Skeletal muscle satellite cell (primary cell): ENCODE results near the gene AGFG2.

Experiments
- H3K27me3 ChIP-seq: 2 replicates; pipeline ENCODE4 v1.7.0; 2013; ENCODE audit warnings: low read length; ENCODE audit not compliant: control insufficient read depth, insufficient read depth
- H3K36me3 ChIP-seq: 2 replicates; pipeline ENCODE4 v1.7.0; 2013; ENCODE audit warnings: mild to moderate bottlenecking, control low read depth, low read length; ENCODE audit not compliant: insufficient read depth
- H3K4me1 ChIP-seq: 2 replicates; pipeline ENCODE4 v1.7.0; 2013; ENCODE audit warnings: low read length; ENCODE audit not compliant: control insufficient read depth, insufficient read depth
- H3K4me2 ChIP-seq: 2 replicates; pipeline ENCODE4 v1.7.0; 2013; ENCODE audit warnings: mild to moderate bottlenecking, low read length
- H3K4me3 ChIP-seq: 2 replicates; pipeline ENCODE4 v1.7.0; 2013; ENCODE audit warnings: low read length
- H3K9ac ChIP-seq: 2 replicates; pipeline ENCODE4 v1.7.0; 2013; ENCODE audit warnings: mild to moderate bottlenecking, low read depth, low read length, moderate library complexity
- H3K9me3 ChIP-seq: replicated peaks from 2 replicates; pipeline ENCODE4 v1.7.0; 2013; ENCODE audit warnings: mild to moderate bottlenecking, control low read depth, low read length

AGFG2 gene

DNA sequence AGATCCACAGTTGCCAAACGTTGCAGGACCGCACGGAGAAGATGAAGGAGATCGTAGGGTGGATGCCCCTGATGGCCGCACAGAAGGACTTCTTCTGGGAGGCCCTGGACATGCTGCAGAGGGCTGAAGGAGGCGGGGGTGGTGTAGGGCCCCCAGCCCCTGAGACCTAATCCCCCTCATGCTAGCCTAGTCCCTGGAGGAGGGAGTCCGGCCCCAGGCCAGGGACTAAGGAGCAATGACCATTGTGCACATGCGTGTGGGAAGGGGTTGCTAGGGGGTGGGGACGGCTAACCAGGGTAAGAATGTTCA is 61.7 kb downstream of the AGFG2 start:
- no peak overlapping the region for H3K4me3 ChIP-seq
- peaks cover 30% of the 10 kb centered on the region for H3K4me1 ChIP-seq
- no peaks in the 10 kb centered on the region for H3K27me3 ChIP-seq
- no peaks in the 10 kb centered on the region for H3K9me3 ChIP-seq
- no peaks in the 10 kb centered on the region for H3K36me3 ChIP-seq
- H3K4me2 ChIP-seq, result no peak overlapping the region
- H3K9ac ChIP-seq, result no peak overlapping the region

DNA sequence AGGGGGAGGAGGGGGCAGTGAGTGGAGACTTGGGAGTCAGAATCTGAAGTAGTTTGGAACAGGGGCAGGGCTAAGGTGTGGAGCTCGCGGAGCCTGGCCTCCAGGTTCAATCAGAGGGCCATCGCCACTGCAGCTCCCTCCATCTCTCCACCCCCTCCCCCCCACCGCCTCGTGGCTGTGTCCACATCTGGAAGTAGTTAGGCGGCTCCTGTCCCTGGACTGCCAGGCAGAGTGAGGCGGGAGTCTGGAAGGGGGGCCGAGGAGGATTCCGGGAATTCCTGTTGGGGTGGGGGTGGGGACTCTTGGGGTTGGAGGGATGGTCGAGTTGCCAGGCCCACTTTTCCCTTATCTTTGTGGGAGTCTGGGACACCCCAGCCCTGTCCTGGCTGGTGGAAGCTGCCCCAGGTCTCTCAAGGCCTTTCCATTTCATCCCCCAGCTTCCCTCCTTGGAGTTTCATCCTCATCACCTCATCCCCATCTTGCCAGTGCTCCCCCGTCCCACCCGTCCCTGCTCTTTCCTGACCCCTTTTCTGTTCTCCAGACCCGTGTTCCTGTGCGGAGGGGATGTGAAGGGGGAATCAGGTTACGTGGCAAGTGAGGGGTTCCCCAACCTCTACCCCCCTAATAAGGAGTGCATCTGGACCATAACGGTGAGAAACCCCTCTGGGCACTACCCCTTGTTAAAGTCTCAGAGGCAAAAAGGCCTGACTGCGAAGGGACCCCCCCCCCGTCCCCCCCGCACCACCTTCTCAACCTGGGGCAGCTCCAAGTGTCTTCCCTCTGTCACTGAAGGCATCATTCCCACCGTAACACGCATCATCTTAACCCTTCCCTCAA is 64.1 kb downstream of the AGFG2 start:
- Histone ChIP-seq H3K36me3 (peaks cover 3% of the 10 kb centered on the region), H3K4me2 (peak overlapping the region; percentile 99), H3K27me3 (no peaks in the 10 kb centered on the region), H3K9ac (peak overlapping the region; percentile 65), H3K9me3 (no peaks in the 10 kb centered on the region), H3K4me3 (peak overlapping the region; percentile 95), H3K4me1 (peaks cover 37% of the 10 kb centered on the region)

DNA sequence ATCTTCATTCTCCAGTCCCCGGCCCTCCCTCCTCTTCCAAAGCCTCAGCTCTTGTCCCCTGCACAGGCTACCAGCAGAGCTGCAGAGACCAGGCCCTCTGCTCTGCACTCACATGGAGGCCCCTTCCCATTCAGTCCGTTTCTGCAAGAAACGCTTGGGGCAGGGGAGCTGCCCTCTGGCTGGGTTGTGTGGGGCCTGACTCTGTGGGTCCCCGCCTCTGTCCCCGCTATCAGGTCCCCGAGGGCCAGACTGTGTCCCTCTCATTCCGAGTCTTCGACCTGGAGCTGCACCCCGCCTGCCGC is 64.7 kb downstream of the AGFG2 start:
- H3K9me3 ChIP-seq, result no peaks in the 10 kb centered on the region
- peak overlapping the region; percentile 95 for H3K4me3 ChIP-seq
- peaks cover 3% of the 10 kb centered on the region for H3K36me3 ChIP-seq
- H3K27me3 ChIP-seq, result no peaks in the 10 kb centered on the region
- peak overlapping the region; percentile 99 for H3K4me2 ChIP-seq
- H3K4me1 ChIP-seq, result peaks cover 37% of the 10 kb centered on the region
- H3K9ac ChIP-seq, result peak overlapping the region; percentile 65

DNA sequence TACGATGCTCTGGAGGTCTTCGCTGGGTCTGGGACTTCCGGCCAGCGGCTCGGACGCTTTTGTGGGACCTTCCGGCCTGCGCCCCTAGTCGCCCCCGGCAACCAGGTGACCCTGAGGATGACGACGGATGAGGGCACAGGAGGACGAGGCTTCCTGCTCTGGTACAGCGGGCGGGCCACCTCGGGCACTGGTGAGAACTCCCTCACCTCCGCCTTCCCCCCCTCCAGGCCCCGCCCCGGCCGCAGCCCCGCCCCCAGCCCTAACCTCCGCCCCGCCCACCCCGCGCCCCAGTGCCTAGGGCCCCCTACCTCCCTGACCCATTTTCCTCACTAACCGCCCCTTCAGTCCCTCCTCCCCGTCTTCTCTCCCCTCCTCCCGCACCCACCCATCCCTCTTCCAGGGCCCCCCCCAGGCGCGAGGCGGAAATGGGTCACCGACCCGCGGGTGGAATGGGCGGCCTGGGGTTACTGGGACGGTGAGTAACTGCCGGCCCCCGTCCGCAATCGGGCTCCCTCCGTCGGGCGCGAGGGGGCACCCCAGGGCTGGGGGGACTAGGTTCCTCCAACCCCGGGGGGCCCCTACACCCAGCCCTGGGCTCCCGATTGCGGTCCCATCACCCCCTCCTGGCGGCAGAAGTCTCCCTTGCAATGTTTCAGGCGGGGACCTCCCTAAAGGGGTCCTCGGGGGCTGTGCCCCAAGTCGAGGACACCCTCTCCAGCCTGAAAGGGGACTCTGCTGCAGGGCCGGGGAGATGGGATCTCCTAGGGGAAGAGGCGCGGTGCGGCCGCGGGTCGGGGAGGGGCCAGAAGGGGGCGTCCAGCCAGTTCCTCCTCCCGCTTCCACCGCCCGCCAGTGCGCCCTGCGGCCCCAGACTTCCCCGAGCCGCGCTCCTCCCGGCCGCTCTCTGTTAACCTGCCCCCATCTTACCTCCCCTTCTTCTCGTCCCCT is 65.3 kb downstream of the AGFG2 start:
- Histone ChIP-seq H3K9me3 (no peaks in the 10 kb centered on the region), H3K36me3 (peaks cover 3% of the 10 kb centered on the region), H3K27me3 (no peaks in the 10 kb centered on the region), H3K4me3 (peak overlapping the region; percentile 95), H3K4me2 (peak overlapping the region; percentile 99), H3K4me1 (peaks cover 37% of the 10 kb centered on the region), H3K9ac (peak overlapping the region; percentile 82)

DNA sequence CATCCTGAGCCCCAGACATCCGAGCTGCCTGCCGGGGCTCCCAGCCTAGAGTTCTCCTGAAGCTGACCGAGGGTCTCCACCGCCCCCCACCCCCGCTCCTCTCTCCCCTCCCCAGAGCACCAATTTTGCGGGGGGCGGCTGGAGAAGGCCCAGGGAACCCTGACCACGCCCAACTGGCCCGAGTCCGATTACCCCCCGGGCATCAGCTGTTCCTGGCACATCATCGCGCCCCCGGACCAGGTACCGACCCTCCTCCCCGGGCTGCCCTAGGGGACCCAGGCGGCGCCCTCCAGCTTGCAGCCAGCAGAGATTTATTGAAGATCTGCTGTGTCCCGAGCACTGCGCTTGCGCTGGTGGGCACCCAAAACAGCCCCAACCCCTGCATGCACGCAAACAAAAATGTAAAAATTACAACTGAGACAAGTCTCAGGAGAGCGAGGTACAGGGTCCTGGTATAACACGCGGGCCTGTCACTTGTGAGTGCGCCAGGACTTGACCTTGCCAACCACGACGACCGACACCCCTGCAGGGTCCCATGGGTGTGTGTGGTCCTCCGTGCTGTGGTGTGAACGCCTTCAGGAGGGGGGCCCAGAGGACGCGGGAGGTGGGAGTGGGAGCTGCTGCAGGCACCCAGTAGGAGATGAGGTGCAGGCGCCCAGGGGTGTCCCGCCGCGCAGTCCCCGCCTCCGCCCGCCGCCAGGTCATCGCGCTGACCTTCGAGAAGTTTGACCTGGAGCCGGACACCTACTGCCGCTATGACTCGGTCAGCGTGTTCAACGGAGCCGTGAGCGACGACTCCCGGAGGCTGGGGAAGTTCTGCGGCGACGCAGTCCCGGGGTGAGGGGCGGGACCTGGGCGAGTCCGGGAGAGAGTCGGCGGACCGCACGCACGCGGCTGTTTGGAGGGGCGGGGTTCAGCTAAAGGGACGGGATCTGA is 66.2 kb downstream of the AGFG2 start:
- peaks cover 3% of the 10 kb centered on the region for H3K36me3 ChIP-seq

DNA sequence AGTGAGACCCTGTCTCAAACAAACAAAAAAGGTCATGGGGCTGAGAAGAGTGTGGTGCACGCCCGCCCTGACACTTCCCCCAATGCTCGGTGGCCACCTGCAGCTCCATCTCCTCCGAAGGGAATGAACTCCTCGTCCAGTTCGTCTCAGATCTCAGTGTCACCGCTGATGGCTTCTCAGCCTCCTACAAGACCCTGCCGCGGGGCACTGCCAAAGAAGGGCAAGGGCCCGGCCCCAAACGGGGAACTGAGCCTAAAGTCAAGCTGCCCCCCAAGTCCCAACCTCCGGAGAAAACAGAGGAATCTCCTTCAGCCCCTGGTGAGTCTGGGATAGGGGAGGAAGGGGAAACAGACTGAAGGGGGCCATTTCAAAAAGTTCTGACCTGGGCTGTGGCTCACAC is 67.3 kb downstream of the AGFG2 start:
- Histone ChIP-seq H3K4me1 (peaks cover 37% of the 10 kb centered on the region), H3K36me3 (peaks cover 3% of the 10 kb centered on the region), H3K9me3 (no peaks in the 10 kb centered on the region), H3K27me3 (no peaks in the 10 kb centered on the region), H3K4me3 (no peak overlapping the region), H3K9ac (no peak overlapping the region), H3K4me2 (no peak overlapping the region)

More for the DNA sequence above, 66.2 kb downstream of the AGFG2 start:
- no peaks in the 10 kb centered on the region for H3K9me3 ChIP-seq
- peak overlapping the region; percentile 82 for H3K9ac ChIP-seq
- H3K4me1 ChIP-seq, result peaks cover 37% of the 10 kb centered on the region
- peak overlapping the region; percentile 95 for H3K4me3 ChIP-seq
- H3K4me2 ChIP-seq, result peak overlapping the region; percentile 99
- no peaks in the 10 kb centered on the region for H3K27me3 ChIP-seq

DNA sequence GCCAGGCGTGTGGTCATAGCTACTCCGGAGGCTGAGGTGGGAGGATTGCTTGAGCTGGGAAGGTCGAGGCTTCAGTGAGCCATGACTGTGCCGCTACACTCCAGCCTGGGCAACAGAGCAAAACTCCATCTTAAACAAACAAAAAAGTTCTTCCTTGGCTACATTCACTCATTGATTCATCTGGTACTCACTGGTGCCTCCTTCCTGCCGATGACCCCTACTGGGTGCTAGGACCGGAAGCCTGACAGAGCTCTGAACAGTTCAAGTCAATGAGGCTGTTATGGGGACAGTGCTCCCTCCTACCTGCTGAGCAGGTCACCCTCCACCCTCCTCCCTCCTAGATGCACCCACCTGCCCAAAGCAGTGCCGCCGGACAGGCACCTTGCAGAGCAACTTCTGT is 68.1 kb downstream of the AGFG2 start:
- Histone ChIP-seq H3K4me2 (no peak overlapping the region), H3K27me3 (no peaks in the 10 kb centered on the region), H3K9ac (no peak overlapping the region), H3K4me3 (no peak overlapping the region), H3K4me1 (peaks cover 30% of the 10 kb centered on the region), H3K36me3 (peaks cover 3% of the 10 kb centered on the region), H3K9me3 (no peaks in the 10 kb centered on the region)

DNA sequence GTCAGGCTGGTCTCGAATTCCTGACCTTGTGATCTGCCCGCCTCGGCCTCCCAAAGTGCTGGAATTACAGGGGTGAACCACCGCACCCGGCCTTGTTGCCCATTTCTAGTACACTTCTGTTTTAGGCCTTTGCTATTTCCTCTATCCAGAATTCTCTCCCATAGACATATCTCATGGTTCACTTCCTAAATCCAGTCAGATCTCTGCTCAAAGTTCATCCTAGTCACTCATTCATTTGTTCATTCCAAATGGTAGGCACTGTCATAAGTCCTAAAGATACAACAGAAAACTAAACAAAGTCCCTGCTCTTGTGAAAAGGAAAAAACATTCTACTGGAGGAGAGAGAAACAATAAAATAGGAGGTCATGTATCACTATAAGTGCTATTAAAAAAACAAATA is 71.0 kb downstream of the AGFG2 start:
- H3K9me3 ChIP-seq, result no peaks in the 10 kb centered on the region
- H3K4me1 ChIP-seq, result peaks cover 22% of the 10 kb centered on the region
- H3K36me3 ChIP-seq, result peaks cover 3% of the 10 kb centered on the region
- H3K9ac ChIP-seq, result no peak overlapping the region
- no peaks in the 10 kb centered on the region for H3K27me3 ChIP-seq
- H3K4me2 ChIP-seq, result no peak overlapping the region
- no peak overlapping the region for H3K4me3 ChIP-seq

DNA sequence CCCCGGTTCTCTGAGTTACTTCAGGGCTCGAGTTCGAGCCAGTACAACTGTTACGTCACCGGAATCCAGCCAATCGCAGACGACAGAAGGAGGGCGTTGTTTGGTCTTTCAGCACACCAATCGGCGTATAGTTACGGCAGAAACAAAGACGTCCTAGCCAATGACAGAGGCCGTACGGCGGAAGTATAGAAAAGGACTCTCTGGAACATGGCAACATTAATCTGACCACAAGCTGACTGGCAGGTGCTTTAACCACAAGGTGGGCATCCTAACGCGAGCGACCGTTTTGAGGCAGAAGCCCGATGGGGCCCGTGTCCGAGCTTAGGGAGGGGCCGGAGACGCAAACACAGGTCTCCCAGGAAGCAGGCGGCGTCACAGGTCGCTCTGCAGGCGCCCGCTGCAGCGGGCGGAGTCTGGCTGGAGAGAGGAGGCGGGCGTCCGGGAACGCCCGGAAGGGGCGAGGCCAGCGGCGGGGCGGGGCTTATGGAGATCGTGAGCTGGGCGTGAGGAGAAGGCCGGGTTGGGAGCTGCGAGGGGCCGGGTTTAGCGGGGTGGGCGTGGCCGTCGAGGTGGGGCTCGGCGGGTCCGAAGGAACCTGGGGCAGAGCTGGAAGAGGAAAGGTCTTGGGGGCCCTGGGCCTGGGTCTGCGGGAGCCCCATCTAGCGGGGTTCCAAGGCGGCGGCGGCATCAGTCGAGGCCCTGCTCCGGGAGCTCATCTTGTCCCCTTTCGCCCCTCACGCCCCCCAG is 73.2 kb downstream of the AGFG2 start, which contains the start of gene MOSPD3:
MOSPD3 (plus strand) TSS at position 558 of the 747 bp plus-strand sequence. CDS start 252 bp downstream, outside the sequence.
- H3K4me1 ChIP-seq, result peaks cover 14% of the 10 kb centered on the region
- H3K4me2 ChIP-seq, result peak within 1 kb of the TSS; percentile 78
- peak within 1 kb of the TSS; percentile 75 for H3K4me3 ChIP-seq
- no peaks in the 10 kb centered on the region for H3K36me3 ChIP-seq
- no peaks in the 10 kb centered on the region for H3K27me3 ChIP-seq
- H3K9ac ChIP-seq, result peak within 1 kb of the TSS; percentile 73
- no peaks in the 10 kb centered on the region for H3K9me3 ChIP-seq

DNA sequence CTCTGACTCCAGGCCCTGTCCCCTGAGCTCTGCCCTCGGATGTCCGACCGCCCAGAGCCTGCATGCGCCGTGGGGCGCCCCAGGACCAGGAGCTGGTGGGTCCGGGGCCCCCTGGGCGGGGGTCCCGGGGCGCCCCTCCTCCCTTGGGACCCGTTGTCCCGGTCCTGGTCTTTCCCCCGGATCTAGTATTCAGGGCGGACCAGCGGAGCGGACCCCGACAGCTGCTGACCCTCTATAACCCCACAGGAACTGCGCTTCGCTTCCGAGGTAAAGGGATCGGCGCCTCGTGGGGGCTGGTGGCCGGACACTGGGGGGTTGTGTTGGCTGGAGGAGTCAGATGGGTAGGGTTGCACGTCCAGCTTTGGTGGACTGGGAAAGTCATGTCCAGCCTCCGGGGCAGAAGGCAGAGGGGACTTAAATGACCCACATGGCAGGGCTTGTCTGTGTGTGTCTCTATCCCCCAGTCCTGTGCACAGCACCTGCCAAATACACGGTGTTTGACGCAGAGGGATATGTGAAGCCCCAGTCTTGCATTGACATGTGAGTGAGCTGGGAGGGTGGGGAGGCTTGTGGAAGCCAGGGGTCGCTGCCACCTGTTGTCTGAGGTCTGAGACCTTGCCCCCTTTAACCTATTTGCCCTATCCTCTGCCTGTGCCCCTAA is 73.9 kb downstream of the AGFG2 start:
- Histone ChIP-seq H3K4me3 (peak overlapping the region; percentile 75), H3K27me3 (no peaks in the 10 kb centered on the region), H3K9me3 (no peaks in the 10 kb centered on the region), H3K9ac (peak overlapping the region; percentile 73), H3K36me3 (no peaks in the 10 kb centered on the region), H3K4me1 (peaks cover 10% of the 10 kb centered on the region), H3K4me2 (peak overlapping the region; percentile 78)
